ENCODE measurements around the gene COTL1. TPM values are rescaled to one million over a fixed set of nuclear protein-coding genes. Genes with fewer than 3 reads are reported as not detected.
"Not testable (repeated sequence)": the region's sequence is repeated elsewhere in the genome, so short reads cannot be mapped to it uniquely, and the experiment has no call there.

COTL1 gene
- polyA plus RNA-seq, 1 donor, result 30.5 TPM

- DNase-seq, result peak; percentile 77
Measured at GRCh38 chr16:84643180-84643583, 25.3 kb upstream of the COTL1 start.

- DNase-seq, result no peak
Measured at GRCh38 chr16:84641643-84642358, 23.9 kb upstream of the COTL1 start.

- DNase-seq, result no peak
Measured at GRCh38 chr16:84640145-84640544, 22.3 kb upstream of the COTL1 start.

GRCh38 chr16:84638231-84638806, 20.4 kb upstream of the COTL1 start:
- no peak for DNase-seq

GRCh38 chr16:84637709-84638108, 19.8 kb upstream of the COTL1 start:
- DNase-seq, result no peak

- DNase-seq, result no peak
Measured at GRCh38 chr16:84635702-84636101, 17.8 kb upstream of the COTL1 start.

GRCh38 chr16:84633622-84634021, 15.7 kb upstream of the COTL1 start:
- DNase-seq, result peak; percentile 39

GRCh38 chr16:84632862-84633261, 15.0 kb upstream of the COTL1 start:
- DNase-seq, result not testable (repeated sequence)

GRCh38 chr16:84631886-84632285, 14.0 kb upstream of the COTL1 start:
- DNase-seq, result no peak

- no peak for DNase-seq
Measured at GRCh38 chr16:84631153-84631466, 13.2 kb upstream of the COTL1 start.

GRCh38 chr16:84630446-84631152, 12.7 kb upstream of the COTL1 start:
- no peak for DNase-seq

GRCh38 chr16:84630009-84630408, 12.1 kb upstream of the COTL1 start:
- no peak for DNase-seq

GRCh38 chr16:84629580-84629979, 11.7 kb upstream of the COTL1 start:
- DNase-seq, result no peak

- DNase-seq, result no peak
Measured at GRCh38 chr16:84628226-84628731, 10.4 kb upstream of the COTL1 start.

- DNase-seq, result no peak
Measured at GRCh38 chr16:84625556-84625955, 7.7 kb upstream of the COTL1 start.

GRCh38 chr16:84620913-84621312, 3.0 kb upstream of the COTL1 start:
- not testable (repeated sequence) for DNase-seq

GRCh38 chr16:84618581-84619460, 943 bp upstream of the COTL1 start:
- DNase-seq, result no peak

- DNase-seq, result no peak
Measured at GRCh38 chr16:84617041-84617790, 662 bp downstream of the COTL1 start.

GRCh38 chr16:84616515-84616914, 1.4 kb downstream of the COTL1 start:
- DNase-seq, result no peak

- DNase-seq, result no peak
Measured at GRCh38 chr16:84614968-84615813, 2.7 kb downstream of the COTL1 start.

GRCh38 chr16:84614623-84614967, 3.3 kb downstream of the COTL1 start:
- no peak for DNase-seq
